GM12878 (cell line): ENCODE results near the gene FUS. TPM values are rescaled to one million over a fixed set of nuclear protein-coding genes. Genes with fewer than 3 reads are reported as not detected.
"Not testable (repeated sequence)": the region's sequence is repeated elsewhere in the genome, so short reads cannot be mapped to it uniquely, and the experiment has no call there.

Experiments used
- ATAC-seq: fragments of 200-7000 bp; cut with Tn5 transposase; 3 replicates; pipeline ENCODE4 v1.9.1; 2020; ENCODE audit warnings: mild to moderate bottlenecking, moderate library complexity
- BruUV-seq: library from RNA; stranded (reverse); fragments of 400-500 nt; replicated peaks from 2 replicates; lab custom pipeline; 2021; lab: Mats Ljungman, UMichigan
- CTCF ChIA-PET: fragments of 300-600 bp; sonication (Branson Sonifier 250); formaldehyde crosslinking; extraction: SDS; loops from one replicate; lab custom pipeline; 2021; ENCODE audit warnings: inconsistent platforms; lab: Yijun Ruan, JAX
- POLR2A ChIA-PET: fragments of 350-600 bp; formaldehyde crosslinking; extraction: SDS; loops from one replicate; lab custom pipeline; 2021; ENCODE audit warnings: inconsistent platforms; lab: Charles Lee
- RAD21 ChIA-PET: fragments of 300-600 bp; sonication (Branson Sonifier 250); formaldehyde crosslinking; loops from one replicate; lab custom pipeline; 2023; ENCODE audit warnings: antibody characterized with exemption; ENCODE audit not compliant: unreplicated experiment; lab: Charles Lee
- SMC1A ChIA-PET: fragments of 300-600 bp; sonication (Branson Sonifier 250); formaldehyde crosslinking; loops from one replicate; lab custom pipeline; 2023; ENCODE audit not compliant: unreplicated experiment, uncharacterized antibody; lab: Charles Lee
- DNase-seq: peaks from one replicate; pipeline ENCODE4 v3.0.0-alpha.2; 2011; ENCODE audit warnings: low read depth, low spot score
- FAIRE-seq: peaks from 3 replicates; lab custom pipeline; 2011; peaks lifted over from hg19 to GRCh38; lab: Jason Lieb, UNC
- H2AFZ ChIP-seq: 2 replicates; pipeline ENCODE4 v1.6.0; 2011; ENCODE audit warnings: low read depth, low read length, control low read depth; ENCODE audit not compliant: control insufficient read depth
- H3K27ac ChIP-seq: 2 replicates; pipeline ENCODE4 v1.5.1; 2011; ENCODE audit warnings: control low read depth; ENCODE audit not compliant: control insufficient read depth, insufficient read depth
- H3K27me3 ChIP-seq, 2 experiments: replicated peaks in 1 of 2; 2 replicates each; pipeline versions ENCODE4 v1.6.0 to v1.6.1; 2011; ENCODE audit warnings: low read length in 1 of 2; ENCODE audit not compliant: control insufficient read depth in 2 of 2, insufficient read depth in 2 of 2
- H3K36me3 ChIP-seq, 2 experiments: 2 replicates each; pipeline ENCODE4 v1.5.1; 2011; ENCODE audit warnings: low read length in 1 of 2; ENCODE audit not compliant: control insufficient read depth in 2 of 2, insufficient read depth in 2 of 2
- H3K4me1 ChIP-seq: 2 replicates; pipeline ENCODE4 v1.6.1; 2011; ENCODE audit warnings: mild to moderate bottlenecking, low read length, moderate library complexity, mixed read lengths; ENCODE audit not compliant: control insufficient read depth, insufficient read depth
- H3K4me2 ChIP-seq: 2 replicates; pipeline ENCODE4 v1.6.0; 2011; ENCODE audit warnings: control low read depth; ENCODE audit not compliant: control insufficient read depth, insufficient read depth
- H3K4me3 ChIP-seq: fragments of 200-600 bp; sonication (generic); 2 replicates; pipeline ENCODE4 v1.5.1; 2016
- H3K79me2 ChIP-seq: 2 replicates; pipeline ENCODE4 v1.6.0; 2011; ENCODE audit warnings: low read length; ENCODE audit not compliant: control insufficient read depth, insufficient read depth
- H3K9ac ChIP-seq: 2 replicates; pipeline ENCODE4 v1.8.0; 2011; ENCODE audit warnings: low read length, control low read depth, mixed read lengths; ENCODE audit not compliant: control insufficient read depth, insufficient read depth
- H3K9me3 ChIP-seq: replicated peaks from 3 replicates; pipeline ENCODE4 v1.5.1; 2011; ENCODE audit warnings: mild to moderate bottlenecking, low read length; ENCODE audit not compliant: control insufficient read depth, insufficient read depth
- H4K20me1 ChIP-seq: 2 replicates; pipeline ENCODE4 v1.6.0; 2011; ENCODE audit not compliant: control insufficient read depth, insufficient read depth
- BCLAF1 ChIP-seq: fragments of 450-650 bp; IDR thresholded peaks from 2 replicates; pipeline ENCODE4 v1.6.1; 2017; ENCODE audit warnings: antibody characterized with exemption, mild to moderate bottlenecking, moderate library complexity
- E2F8 ChIP-seq: fragments of 450-650 bp; IDR thresholded peaks from 2 replicates; pipeline ENCODE4 v1.6.1; 2018; ENCODE audit warnings: mild to moderate bottlenecking, low read depth, moderate library complexity; ENCODE audit not compliant: partially characterized antibody
- EP300 ChIP-seq, 2 experiments: fragments of 150-350 bp in 1 of 2; IDR thresholded peaks; 2 replicates each; pipeline ENCODE4 v1.6.1; 2011 to 2012; ENCODE audit warnings: low read depth in 2 of 2, low read length in 2 of 2, borderline replicate concordance in 1 of 2, improper control_type of control experiment in 1 of 2, inconsistent platforms in 1 of 2; ENCODE audit not compliant: control insufficient read depth in 1 of 2
- MTA3 ChIP-seq: IDR thresholded peaks from 2 replicates; pipeline ENCODE4 v1.6.1; 2012; ENCODE audit warnings: low read length, inconsistent platforms, borderline replicate concordance
- POLR2A ChIP-seq: IDR thresholded peaks from 2 replicates; pipeline ENCODE4 v1.6.1; 2011; ENCODE audit warnings: low read depth, mild to moderate bottlenecking, low read length
- POLR2AphosphoS2 ChIP-seq: IDR thresholded peaks from 2 replicates; pipeline ENCODE4 v1.6.1; 2011; ENCODE audit warnings: low read depth, mild to moderate bottlenecking, low read length, improper control_type of control experiment, moderate library complexity
- POLR2AphosphoS5 ChIP-seq: IDR thresholded peaks from 2 replicates; pipeline ENCODE4 v1.6.1; 2011; ENCODE audit warnings: mild to moderate bottlenecking, low read length, inconsistent platforms
- WGBS: methylation state at CpG from one replicate; pipeline ENCODE4 v1.1.6; 2016; ENCODE audit warnings: low lambda C conversion rate; ENCODE audit not compliant: insufficient replicate concordance, insufficient coverage; ENCODE audit errors: missing lambda C conversion rate; 5-methylcytosine and 5-hydroxymethylcytosine counted together
- in situ Hi-C: fragments of 300-500 bp; cut with MboI; formaldehyde crosslinking; loops from 9 replicates; pipeline ENCODE4 v1.14.3; 2018; ENCODE audit warnings: mixed read lengths
- intact Hi-C: fragments of 100-400 bp; cut with micrococcal nuclease; formaldehyde crosslinking; loops from one replicate; pipeline ENCODE4 v1.14.2; 2022; ENCODE audit not compliant: unreplicated experiment
- polyA plus RNA-seq, 11 experiments: library from polyadenylated mRNA; depleted of rRNA in 4 of 11; unstranded in 6 of 11; stranded (reverse) in 5 of 11; fragments of >200 nt; fragmentation: Nextera tagmentation in 4 of 11; fragmentation: Illumina TruSeq in 1 of 11; extraction: Ambion mirVana in 4 of 11; extraction: Trizol in 1 of 11; gene quantifications; 1 replicate in 1 of 11; 2 replicates in 10 of 11; pipeline versions ENCODE4 v1.2.1 to v1.2.3, GENCODE V29; 2011 to 2016; ENCODE audit warnings: inconsistent platforms in 2 of 11, missing spikeins in 2 of 11, low read depth in 1 of 11
- total RNA-seq, 4 experiments: library from RNA; depleted of rRNA in 3 of 4; stranded (reverse); fragments of >200 nt in 3 of 4; fragmentation: Illumina TruSeq in 1 of 4; extraction: Trizol in 1 of 4; gene quantifications; 2 replicates each; pipeline versions ENCODE4 v1.2.1 to v1.2.3, GENCODE V29; 2013 to 2021

FUS gene
- total and polyA plus RNA-seq, 10 of the 15 experiments (the other 5 are each of a cell fraction or from before 2014, with no cell fraction given), result 46.8 to 521 (median 347) TPM

DNA sequence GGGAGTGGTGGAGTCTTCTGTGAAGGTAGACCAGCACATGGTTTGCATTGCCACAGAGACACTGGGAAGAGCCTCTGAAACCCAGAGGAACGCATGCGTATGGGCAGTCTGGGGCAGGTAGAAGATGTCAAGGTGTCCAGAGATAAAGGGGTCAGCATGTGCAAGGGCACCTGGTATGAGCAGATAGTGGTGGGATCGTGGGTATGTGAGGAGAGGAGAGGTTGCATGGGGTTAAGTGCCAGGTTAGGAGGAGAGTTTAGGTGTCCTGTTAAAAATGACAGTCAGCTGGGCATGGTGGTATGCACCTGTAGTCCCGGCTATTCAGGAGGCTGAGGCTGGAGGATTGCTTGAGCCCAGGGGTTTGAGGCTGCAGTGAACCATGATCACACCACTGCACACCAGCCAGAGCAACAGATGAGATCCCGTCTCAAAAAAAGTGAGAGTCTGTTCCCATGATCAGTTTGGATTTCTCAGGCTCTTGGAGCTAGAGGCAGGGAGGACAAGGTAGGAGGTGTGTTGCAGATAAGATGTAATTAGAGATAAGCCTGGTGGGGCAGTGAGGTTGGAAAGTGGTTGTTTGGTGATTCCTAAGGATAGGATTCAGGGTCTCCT is 19.6 kb downstream of the FUS start:
- Histone ChIP-seq H3K9me3 (no peaks in the 10 kb centered on the region), H3K36me3 (peaks cover 5 to 17% of the 10 kb centered on the region in 2 experiments), H4K20me1 (no peaks in the 10 kb centered on the region), H3K27ac (no peak overlapping the region), H3K4me2 (no peak overlapping the region), H3K27me3 (no peaks in the 10 kb centered on the region), H3K79me2 (peaks cover 3% of the 10 kb centered on the region; the same call in 1 of the 2 replicates), H3K9ac (no peak overlapping the region), H3K4me3 (no peak overlapping the region), H3K4me1 (peaks cover 24% of the 10 kb centered on the region), H2AFZ (no peak overlapping the region)
- peak; percentile 47 for FAIRE-seq
- no TSS peak for BruUV-seq
- no peak for ATAC-seq
- 84% methylated on average over 5 of the region's 5 CpGs for WGBS
- ChIA-PET POLR2A (interaction anchor here (0.5 to 1.9 kb wide), 4 partner anchors 14 to 58 kb away, joined by 3 to 10 read pairs (median 6); no protein-coding TSS in a partner anchor), SMC1A (interaction anchor here (0.6 to 1.1 kb wide), 4 partner anchors 10 to 134 kb away, joined by 3 to 4 read pairs (median 3); no protein-coding TSS in a partner anchor), CTCF (interaction anchor here (1.1 kb wide), 1 partner anchor 43 kb away, joined by 3 read pairs; no protein-coding TSS in a partner anchor), RAD21 (no interaction called here)
- intact Hi-C loops (loop anchor here (5.0 kb wide), 3 partner anchors 88 to 243 kb away; partner anchors contain the start of gene ZNF843), in situ Hi-C loops (loop anchor here (5.0 to 10.0 kb wide), 2 partner anchors 243 to 675 kb away; partner anchors contain the start of genes ZNF267 and ZNF843)
- TF ChIP-seq MTA3 (peak; percentile 34; the same call in 1 of the 2 replicates), POLR2AphosphoS2 (0 out of 2 replicates have a peak, but pooled peaks have one; percentile 43), POLR2AphosphoS5 (peak; percentile 24; the same call in 1 of the 2 replicates), EP300 (IDR thresholded peaks at IDR 0.05; ENCODE audit: borderline replicate concordance in 1 of 2, control insufficient read depth in 1 of 2, low read depth in 2 of 2, low read length in 2 of 2) (no peak), POLR2A (peak; percentile 69), E2F8 (no peak), BCLAF1 (no peak)
- no peak for DNase-seq

DNA sequence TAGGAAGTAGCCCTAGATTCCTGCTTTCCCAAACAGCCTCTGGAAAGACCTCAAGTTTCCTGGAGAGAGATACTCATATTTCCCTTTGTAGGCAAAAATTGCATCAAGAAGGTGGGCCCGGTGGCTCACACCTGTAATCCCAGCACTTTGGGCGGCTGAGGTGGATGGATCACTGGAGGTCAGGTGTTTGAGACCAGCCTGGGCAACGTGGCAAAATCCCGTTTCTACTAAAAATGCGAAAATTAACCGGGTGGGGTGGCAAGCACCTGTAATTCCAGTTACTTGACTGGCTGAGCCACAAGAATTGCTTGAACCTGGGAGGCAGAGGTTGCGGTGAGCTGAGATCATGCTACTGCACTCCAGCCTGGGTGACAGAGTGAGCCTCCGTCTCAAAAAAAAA is 20.2 kb downstream of the FUS start:
- 73% methylated on average over 8 of the region's 8 CpGs for WGBS
- H3K27me3 ChIP-seq, H3K4me3 ChIP-seq, H3K79me2 ChIP-seq, H2AFZ ChIP-seq, FAIRE-seq, ATAC-seq, H4K20me1 ChIP-seq, DNase-seq, H3K4me2 ChIP-seq, BruUV-seq, H3K9me3 ChIP-seq, H3K27ac ChIP-seq, H3K9ac ChIP-seq: not testable (repeated sequence)
- Histone ChIP-seq H3K4me1 (peaks cover 24% of the 10 kb centered on the region), H3K36me3 (peaks cover 3 to 13% of the 10 kb centered on the region in 2 experiments)
- ChIA-PET SMC1A (interaction anchor here (1.5 to 1.6 kb wide), 2 partner anchors 10 to 154 kb away, joined by 4 to 5 read pairs; no protein-coding TSS in a partner anchor), CTCF (interaction anchor here (0.7 to 3.5 kb wide), 5 partner anchors 43 to 184 kb away, joined by 3 to 26 read pairs (median 4); no protein-coding TSS in a partner anchor), POLR2A (interaction anchor here (0.8 to 1.7 kb wide), 3 partner anchors 10 to 57 kb away, joined by 3 to 4 read pairs (median 3); no protein-coding TSS in a partner anchor), RAD21 (interaction anchor here (2.6 kb wide), 1 partner anchor 133 kb away, joined by 11 read pairs; no protein-coding TSS in a partner anchor)
- in situ Hi-C loops (loop anchor here (5.0 to 10.0 kb wide), 2 partner anchors 242 to 675 kb away; partner anchors contain the start of genes ZNF267 and ZNF843), intact Hi-C loops (loop anchor here (5.0 kb wide), 3 partner anchors 87 to 242 kb away; partner anchors contain the start of gene ZNF843)
